Stimulated activated memory B cell treated with anti-CD40 and anti-IgM and Interleukin-4, amounts not matched to agents 10 μg/mL and 1 μg/mL and 100 μg/mL, for 72 hours (primary cell): ENCODE measurements around the gene NUFIP1.
"Not testable (repeated sequence)": the region's sequence is repeated elsewhere in the genome, so short reads cannot be mapped to it uniquely, and the experiment has no call there.

Experiments
- ATAC-seq: fragments of 150-1000 bp; cut with Tn5 transposase; 2 replicates; pipeline ENCODE4 v1.10.0; 2021
- H3K27ac Mint-ChIP-seq: one replicate; pipeline ENCODE4 v1.8.0; 2022; ENCODE audit warnings: mild to moderate bottlenecking, mixed read lengths
- H3K27me3 Mint-ChIP-seq: one replicate; pipeline ENCODE4 v1.8.0; 2022; ENCODE audit warnings: mixed read lengths
- H3K36me3 Mint-ChIP-seq: one replicate; pipeline ENCODE4 v1.8.0; 2022; ENCODE audit warnings: mixed read lengths
- H3K4me1 Mint-ChIP-seq: one replicate; pipeline ENCODE4 v1.8.0; 2022; ENCODE audit warnings: mixed read lengths
- H3K4me3 Mint-ChIP-seq: one replicate; pipeline ENCODE4 v1.8.0; 2022; ENCODE audit warnings: mild to moderate bottlenecking, moderate library complexity, mixed read lengths
- H3K9me3 Mint-ChIP-seq: one replicate; pipeline ENCODE4 v1.8.0; 2022; ENCODE audit warnings: mixed read lengths

The NUFIP1 gene

GRCh38 chr13:44917589-44918325 lies 71.5 kb downstream of the NUFIP1 start:
- H3K27me3 Mint-ChIP-seq: no peaks in the 10 kb centered on the region
- no peak overlapping the region for H3K27ac Mint-ChIP-seq
- H3K36me3 Mint-ChIP-seq: no peaks in the 10 kb centered on the region
- ATAC-seq: peak; percentile 91
- no peaks in the 10 kb centered on the region for H3K4me1 Mint-ChIP-seq
- H3K9me3 Mint-ChIP-seq: no peaks in the 10 kb centered on the region
- H3K4me3 Mint-ChIP-seq: no peak overlapping the region

GRCh38 chr13:44912278-44913016 lies 76.8 kb downstream of the NUFIP1 start:
- H3K9me3 Mint-ChIP-seq: peaks cover 2% of the 10 kb centered on the region
- no peaks in the 10 kb centered on the region for H3K4me1 Mint-ChIP-seq
- no peak overlapping the region for H3K27ac Mint-ChIP-seq
- H3K27me3 Mint-ChIP-seq: no peaks in the 10 kb centered on the region
- no peak overlapping the region for H3K4me3 Mint-ChIP-seq
- no peak for ATAC-seq
- H3K36me3 Mint-ChIP-seq: no peaks in the 10 kb centered on the region

- ATAC-seq: no peak
- Mint-ChIP-seq H3K9me3 (peaks cover 2% of the 10 kb centered on the region), H3K4me1 (no peaks in the 10 kb centered on the region), H3K27me3 (peaks cover 12% of the 10 kb centered on the region), H3K27ac (no peak overlapping the region), H3K36me3 (no peaks in the 10 kb centered on the region), H3K4me3 (no peak overlapping the region)
Measured at GRCh38 chr13:44908712-44909111, 80.6 kb downstream of the NUFIP1 start.

GRCh38 chr13:44908266-44908665 lies 81.0 kb downstream of the NUFIP1 start:
- no peak overlapping the region for H3K27ac Mint-ChIP-seq
- ATAC-seq: no peak
- peaks cover 2% of the 10 kb centered on the region for H3K9me3 Mint-ChIP-seq
- H3K4me3 Mint-ChIP-seq: no peak overlapping the region
- peaks cover 16% of the 10 kb centered on the region for H3K27me3 Mint-ChIP-seq
- no peaks in the 10 kb centered on the region for H3K36me3 Mint-ChIP-seq
- no peaks in the 10 kb centered on the region for H3K4me1 Mint-ChIP-seq

- Mint-ChIP-seq H3K4me3 (no peak overlapping the region), H3K27me3 (peaks cover 23% of the 10 kb centered on the region), H3K27ac (no peak overlapping the region), H3K9me3 (no peaks in the 10 kb centered on the region), H3K36me3 (no peaks in the 10 kb centered on the region), H3K4me1 (no peaks in the 10 kb centered on the region)
- ATAC-seq: no peak
Measured at GRCh38 chr13:44906713-44907112, 82.6 kb downstream of the NUFIP1 start.

GRCh38 chr13:44906230-44906629 lies 83.0 kb downstream of the NUFIP1 start:
- Mint-ChIP-seq H3K4me1 (no peaks in the 10 kb centered on the region), H3K9me3 (no peaks in the 10 kb centered on the region), H3K27ac (no peak overlapping the region), H3K27me3 (peaks cover 25% of the 10 kb centered on the region), H3K4me3 (no peak overlapping the region), H3K36me3 (no peaks in the 10 kb centered on the region)
- ATAC-seq: no peak

GRCh38 chr13:44905556-44905955 lies 83.7 kb downstream of the NUFIP1 start:
- no peak for ATAC-seq
- Mint-ChIP-seq H3K4me3 (no peak overlapping the region), H3K27me3 (peaks cover 32% of the 10 kb centered on the region), H3K36me3 (no peaks in the 10 kb centered on the region), H3K9me3 (no peaks in the 10 kb centered on the region), H3K4me1 (no peaks in the 10 kb centered on the region), H3K27ac (no peak overlapping the region)

- Mint-ChIP-seq H3K27ac (no peak overlapping the region), H3K4me3 (no peak overlapping the region), H3K27me3 (peaks cover 34% of the 10 kb centered on the region), H3K36me3 (no peaks in the 10 kb centered on the region), H3K4me1 (no peaks in the 10 kb centered on the region), H3K9me3 (no peaks in the 10 kb centered on the region)
- no peak for ATAC-seq
Measured at GRCh38 chr13:44904967-44905366, 84.3 kb downstream of the NUFIP1 start.

GRCh38 chr13:44903574-44903985 lies 85.7 kb downstream of the NUFIP1 start:
- no peak for ATAC-seq
- no peaks in the 10 kb centered on the region for H3K4me1 Mint-ChIP-seq
- no peaks in the 10 kb centered on the region for H3K36me3 Mint-ChIP-seq
- H3K27ac Mint-ChIP-seq: no peak overlapping the region
- peaks cover 43% of the 10 kb centered on the region for H3K27me3 Mint-ChIP-seq
- no peak overlapping the region for H3K4me3 Mint-ChIP-seq
- H3K9me3 Mint-ChIP-seq: peaks cover 4% of the 10 kb centered on the region

- Mint-ChIP-seq H3K36me3 (no peaks in the 10 kb centered on the region), H3K9me3 (peaks cover 6% of the 10 kb centered on the region), H3K27me3 (peaks cover 47% of the 10 kb centered on the region), H3K27ac (no peak overlapping the region), H3K4me1 (no peaks in the 10 kb centered on the region), H3K4me3 (no peak overlapping the region)
- no peak for ATAC-seq
Measured at GRCh38 chr13:44902738-44903137, 86.5 kb downstream of the NUFIP1 start.

GRCh38 chr13:44899967-44900366 lies 89.3 kb downstream of the NUFIP1 start:
- Mint-ChIP-seq H3K9me3 (peaks cover 6% of the 10 kb centered on the region), H3K36me3 (no peaks in the 10 kb centered on the region), H3K27me3 (peaks cover 47% of the 10 kb centered on the region), H3K27ac (no peak overlapping the region), H3K4me3 (no peak overlapping the region), H3K4me1 (no peaks in the 10 kb centered on the region)
- ATAC-seq: no peak

- not testable (repeated sequence) for H3K27ac Mint-ChIP-seq, H3K9me3 Mint-ChIP-seq, H3K4me3 Mint-ChIP-seq, ATAC-seq, H3K4me1 Mint-ChIP-seq, H3K36me3 Mint-ChIP-seq
- H3K27me3 Mint-ChIP-seq: peaks cover 31% of the 10 kb centered on the region
Measured at GRCh38 chr13:44898308-44898707, 91.0 kb downstream of the NUFIP1 start.

- no peak for ATAC-seq
- peaks cover 6% of the 10 kb centered on the region for H3K9me3 Mint-ChIP-seq
- H3K4me3 Mint-ChIP-seq: no peak overlapping the region
Measured at GRCh38 chr13:44895953-44896335, 93.3 kb downstream of the NUFIP1 start.

GRCh38 chr13:44895264-44895952 lies 93.9 kb downstream of the NUFIP1 start:
- Mint-ChIP-seq H3K27me3 (peaks cover 14% of the 10 kb centered on the region), H3K4me1 (no peaks in the 10 kb centered on the region), H3K27ac (no peak overlapping the region), H3K36me3 (no peaks in the 10 kb centered on the region), H3K9me3 (peaks cover 6% of the 10 kb centered on the region), H3K4me3 (no peak overlapping the region)
- no peak for ATAC-seq

More at GRCh38 chr13:44895953-44896335, 93.3 kb downstream of the NUFIP1 start:
- no peaks in the 10 kb centered on the region for H3K4me1 Mint-ChIP-seq
- no peaks in the 10 kb centered on the region for H3K36me3 Mint-ChIP-seq
- H3K27ac Mint-ChIP-seq: no peak overlapping the region
- peaks cover 20% of the 10 kb centered on the region for H3K27me3 Mint-ChIP-seq

GRCh38 chr13:44894001-44894770 lies 95.1 kb downstream of the NUFIP1 start:
- no peaks in the 10 kb centered on the region for H3K36me3 Mint-ChIP-seq
- no peak overlapping the region for H3K4me3 Mint-ChIP-seq
- no peak for ATAC-seq
- H3K27me3 Mint-ChIP-seq: peaks cover 10% of the 10 kb centered on the region
- H3K27ac Mint-ChIP-seq: no peak overlapping the region
- no peaks in the 10 kb centered on the region for H3K4me1 Mint-ChIP-seq
- H3K9me3 Mint-ChIP-seq: peaks cover 6% of the 10 kb centered on the region
